ENCODE measurements around the gene IL33. TPM values are rescaled to one million over a fixed set of nuclear protein-coding genes. Genes with fewer than 3 reads are reported as not detected.

IL33 gene
- total RNA-seq, 4 donors from 2014 or later: 10.3 to 25.5 (median 20.8) TPM

GRCh38 chr9:6199596-6199995 lies 16.0 kb upstream of the IL33 start:
- no peak for DNase-seq (ENCODE audit: low spot score in 2 of 2)
- H3K4me1 ChIP-seq: no peaks in the 10 kb centered on the region
- H3K9me3 ChIP-seq: no peaks in the 10 kb centered on the region
- no peak overlapping the region for H3K27ac ChIP-seq
- 70 to 75% methylated on average over 3 of the region's 3 CpGs for WGBS, 2 donors
- no peaks in the 10 kb centered on the region for H3K27me3 ChIP-seq
- H3K4me3 ChIP-seq: no peak overlapping the region
- H3K36me3 ChIP-seq: no peaks in the 10 kb centered on the region
- TF ChIP-seq EP300 (IDR thresholded peaks at IDR 0.05) (no peak), POLR2A (IDR thresholded peaks at IDR 0.05) (no peak)
- TF ChIP-seq, protein P1, sequence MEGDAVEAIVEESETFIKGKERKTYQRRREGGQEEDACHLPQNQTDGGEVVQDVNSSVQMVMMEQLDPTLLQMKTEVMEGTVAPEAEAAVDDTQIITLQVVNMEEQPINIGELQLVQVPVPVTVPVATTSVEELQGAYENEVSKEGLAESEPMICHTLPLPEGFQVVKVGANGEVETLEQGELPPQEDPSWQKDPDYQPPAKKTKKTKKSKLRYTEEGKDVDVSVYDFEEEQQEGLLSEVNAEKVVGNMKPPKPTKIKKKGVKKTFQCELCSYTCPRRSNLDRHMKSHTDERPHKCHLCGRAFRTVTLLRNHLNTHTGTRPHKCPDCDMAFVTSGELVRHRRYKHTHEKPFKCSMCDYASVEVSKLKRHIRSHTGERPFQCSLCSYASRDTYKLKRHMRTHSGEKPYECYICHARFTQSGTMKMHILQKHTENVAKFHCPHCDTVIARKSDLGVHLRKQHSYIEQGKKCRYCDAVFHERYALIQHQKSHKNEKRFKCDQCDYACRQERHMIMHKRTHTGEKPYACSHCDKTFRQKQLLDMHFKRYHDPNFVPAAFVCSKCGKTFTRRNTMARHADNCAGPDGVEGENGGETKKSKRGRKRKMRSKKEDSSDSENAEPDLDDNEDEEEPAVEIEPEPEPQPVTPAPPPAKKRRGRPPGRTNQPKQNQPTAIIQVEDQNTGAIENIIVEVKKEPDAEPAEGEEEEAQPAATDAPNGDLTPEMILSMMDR (IDR thresholded peaks at IDR 0.05): no peak

DNA sequence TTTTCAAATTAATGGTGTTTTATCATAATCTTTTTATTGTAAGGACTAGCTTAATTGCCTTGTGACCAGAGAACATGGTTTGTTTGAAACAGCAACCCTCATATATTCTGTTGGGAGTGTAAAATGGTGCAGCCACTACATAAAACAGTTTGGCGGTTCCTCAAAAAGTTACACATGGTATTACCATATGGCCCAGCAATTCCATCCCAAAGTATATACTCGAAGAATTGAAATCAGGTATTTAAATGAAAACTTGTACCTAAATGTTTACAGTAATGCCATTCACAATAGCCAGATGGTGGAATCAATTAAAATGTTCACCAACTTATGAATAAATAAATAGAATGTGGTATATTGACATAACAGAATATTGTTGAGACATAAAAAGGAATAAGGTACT lies 14.8 kb upstream of the IL33 start:
- no peak overlapping the region for H3K27ac ChIP-seq
- no peaks in the 10 kb centered on the region for H3K9me3 ChIP-seq
- DNase-seq (ENCODE audit: low spot score in 2 of 2): no peak
- H3K36me3 ChIP-seq: no peaks in the 10 kb centered on the region
- WGBS, 2 donors: 94% methylated on average over 2 of the region's 2 CpGs
- H3K4me3 ChIP-seq: no peak overlapping the region
- no peaks in the 10 kb centered on the region for H3K4me1 ChIP-seq
- no peaks in the 10 kb centered on the region for H3K27me3 ChIP-seq
- TF ChIP-seq, protein P1 (IDR thresholded peaks at IDR 0.05): no peak
- TF ChIP-seq EP300 (IDR thresholded peaks at IDR 0.05): no peak
- no peak for TF ChIP-seq POLR2A (IDR thresholded peaks at IDR 0.05)

GRCh38 chr9:6209966-6210365 lies 5.6 kb upstream of the IL33 start:
- WGBS, 2 donors: 76 to 83% methylated on average over 2 of the region's 2 CpGs
- DNase-seq (ENCODE audit: low spot score in 2 of 2): no peak
- TF ChIP-seq, protein P1 (IDR thresholded peaks at IDR 0.05): no peak
- TF ChIP-seq EP300 (IDR thresholded peaks at IDR 0.05) (no peak), POLR2A (IDR thresholded peaks at IDR 0.05) (no peak)
- no peak overlapping the region for H3K4me3 ChIP-seq
- H3K9me3 ChIP-seq: peaks cover 0 to 41% (median 10%) of the 10 kb centered on the region in 4 donors
- H3K36me3 ChIP-seq: no peaks in the 10 kb centered on the region
- no peaks in the 10 kb centered on the region for H3K27me3 ChIP-seq
- H3K27ac ChIP-seq: no peak overlapping the region
- H3K4me1 ChIP-seq: peaks cover 0 to 3% (median 0%) of the 10 kb centered on the region in 4 donors

DNA sequence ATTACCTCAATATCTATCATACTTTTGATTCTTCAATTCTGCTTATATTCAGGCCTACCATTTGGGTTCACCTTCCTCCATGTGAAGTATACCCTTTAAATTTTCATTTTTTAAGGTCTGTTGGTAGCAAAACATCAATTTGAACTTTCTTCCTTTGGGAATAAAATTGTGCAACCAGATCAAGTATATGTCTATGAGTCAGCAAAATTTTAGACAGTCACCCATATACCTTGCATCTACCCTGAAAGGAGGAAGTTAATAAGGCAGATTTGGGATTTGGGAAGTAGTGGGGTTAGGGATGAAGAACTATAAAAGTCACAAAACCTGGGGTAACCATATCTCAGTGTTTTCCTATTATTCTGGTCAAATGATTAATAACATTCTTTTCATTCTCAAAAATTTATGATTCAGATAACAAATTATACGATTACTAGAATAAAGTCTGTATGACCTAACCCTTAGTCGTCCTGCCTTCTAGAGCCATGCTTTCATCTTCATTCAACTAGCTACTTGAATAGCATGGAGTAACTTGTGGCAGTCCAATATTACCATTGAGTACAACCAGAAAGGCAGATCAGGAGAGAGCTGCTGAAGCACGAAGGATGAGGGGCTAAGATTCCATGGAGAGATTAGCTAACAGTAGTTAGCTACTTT lies 2.8 kb upstream of the IL33 start:
- 84 to 85% methylated on average over 3 of the region's 3 CpGs for WGBS, 2 donors
- H3K4me1 ChIP-seq: peaks cover 0 to 27% (median 1%) of the 10 kb centered on the region in 4 donors
- H3K36me3 ChIP-seq: no peaks in the 10 kb centered on the region
- H3K27ac ChIP-seq: no peak overlapping the region
- H3K27me3 ChIP-seq: no peaks in the 10 kb centered on the region
- H3K9me3 ChIP-seq: peaks cover 0 to 31% (median 8%) of the 10 kb centered on the region in 4 donors
- TF ChIP-seq, protein P1 (IDR thresholded peaks at IDR 0.05): no peak
- TF ChIP-seq POLR2A (IDR thresholded peaks at IDR 0.05): no peak
- no peak for TF ChIP-seq EP300 (IDR thresholded peaks at IDR 0.05)
- DNase-seq (ENCODE audit: low spot score in 2 of 2): no peak
- no peak overlapping the region for H3K4me3 ChIP-seq

DNA sequence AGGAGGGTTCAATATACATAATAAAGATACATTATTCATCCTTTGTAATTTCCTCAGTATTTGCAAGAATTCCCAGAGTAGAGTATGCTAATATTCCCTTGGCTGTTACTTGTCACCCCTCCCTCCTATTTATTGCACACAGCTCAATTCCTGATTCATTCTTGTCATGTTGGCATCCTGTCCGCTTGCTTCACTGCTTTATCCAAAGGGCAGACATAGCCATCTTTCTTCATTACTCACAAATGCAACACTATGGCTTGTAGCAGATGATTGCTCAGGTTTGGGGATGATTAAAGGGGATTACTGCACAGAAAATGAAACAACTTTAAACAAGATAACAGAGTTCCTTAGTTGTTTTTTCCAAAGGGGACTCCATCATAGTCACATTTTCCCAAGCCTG lies 1.2 kb upstream of the IL33 start:
- Histone ChIP-seq H3K9me3 (peaks cover 0 to 15% (median 6%) of the 10 kb centered on the region in 4 donors), H3K4me3 (no peak overlapping the region), H3K36me3 (no peaks in the 10 kb centered on the region), H3K4me1 (peaks cover 0 to 33% (median 2%) of the 10 kb centered on the region in 4 donors), H3K27ac (no peak overlapping the region), H3K27me3 (no peaks in the 10 kb centered on the region)
- WGBS, 2 donors: 64 to 81% methylated on average over 1 of the region's 1 CpG
- no peak for DNase-seq (ENCODE audit: low spot score in 2 of 2)
- TF ChIP-seq, protein P1 (IDR thresholded peaks at IDR 0.05): no peak
- TF ChIP-seq EP300 (IDR thresholded peaks at IDR 0.05) (no peak), POLR2A (IDR thresholded peaks at IDR 0.05) (no peak)

Data from tibial nerve (tissue), 4 donors.